ENCODE data around the gene DISP1.

DISP1 gene

DNA sequence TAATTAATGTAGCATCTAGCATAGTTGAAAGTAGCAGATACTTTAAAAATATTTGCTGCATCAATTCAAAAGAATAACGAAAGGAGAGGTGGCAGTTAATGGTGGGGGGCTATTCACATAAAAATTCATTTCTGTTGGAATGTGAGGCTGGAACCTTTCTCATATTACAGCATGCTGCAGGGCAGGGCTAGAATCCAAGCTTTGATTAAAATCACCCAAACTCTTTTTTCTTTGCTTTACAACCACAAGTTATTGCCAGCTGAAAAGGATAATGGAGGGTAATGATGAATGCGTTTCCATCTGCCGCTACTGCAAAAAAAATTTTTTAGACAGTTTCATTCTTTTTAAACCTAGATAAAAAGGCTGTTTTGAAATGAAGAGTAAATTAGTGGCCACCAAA lies 9.8 kb downstream of the DISP1 start:
- no peak overlapping the region for H3K4me3 ChIP-seq (ENCODE audit: low read depth, low read length)
- no peak for DNase-seq (ENCODE audit: low read depth)
- TF ChIP-seq, protein P1, sequence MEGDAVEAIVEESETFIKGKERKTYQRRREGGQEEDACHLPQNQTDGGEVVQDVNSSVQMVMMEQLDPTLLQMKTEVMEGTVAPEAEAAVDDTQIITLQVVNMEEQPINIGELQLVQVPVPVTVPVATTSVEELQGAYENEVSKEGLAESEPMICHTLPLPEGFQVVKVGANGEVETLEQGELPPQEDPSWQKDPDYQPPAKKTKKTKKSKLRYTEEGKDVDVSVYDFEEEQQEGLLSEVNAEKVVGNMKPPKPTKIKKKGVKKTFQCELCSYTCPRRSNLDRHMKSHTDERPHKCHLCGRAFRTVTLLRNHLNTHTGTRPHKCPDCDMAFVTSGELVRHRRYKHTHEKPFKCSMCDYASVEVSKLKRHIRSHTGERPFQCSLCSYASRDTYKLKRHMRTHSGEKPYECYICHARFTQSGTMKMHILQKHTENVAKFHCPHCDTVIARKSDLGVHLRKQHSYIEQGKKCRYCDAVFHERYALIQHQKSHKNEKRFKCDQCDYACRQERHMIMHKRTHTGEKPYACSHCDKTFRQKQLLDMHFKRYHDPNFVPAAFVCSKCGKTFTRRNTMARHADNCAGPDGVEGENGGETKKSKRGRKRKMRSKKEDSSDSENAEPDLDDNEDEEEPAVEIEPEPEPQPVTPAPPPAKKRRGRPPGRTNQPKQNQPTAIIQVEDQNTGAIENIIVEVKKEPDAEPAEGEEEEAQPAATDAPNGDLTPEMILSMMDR (IDR thresholded peaks at IDR 0.05; ENCODE audit: control insufficient read depth, extremely low read depth, insufficient read depth): no peak

DNA sequence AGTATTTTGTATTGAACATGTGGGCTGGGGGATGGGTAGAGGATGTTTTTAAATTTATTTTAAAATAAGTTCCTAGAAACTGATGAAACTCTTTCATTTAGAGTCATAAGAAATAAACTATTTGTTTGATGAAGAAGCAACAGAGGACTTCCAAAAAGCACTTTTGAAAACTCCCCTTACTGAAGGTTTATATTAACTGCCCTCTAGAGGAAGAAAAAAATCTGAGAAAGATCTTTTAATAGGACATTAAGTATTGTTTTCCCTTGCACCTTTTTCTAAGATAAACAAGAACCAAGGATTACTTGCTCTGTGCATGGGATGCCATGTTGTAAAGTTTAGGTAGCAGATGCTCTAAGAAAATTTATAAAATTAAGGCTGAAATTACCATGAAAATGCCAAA lies 14.1 kb downstream of the DISP1 start:
- DNase-seq (ENCODE audit: low read depth): no peak
- no peak overlapping the region for H3K4me3 ChIP-seq (ENCODE audit: low read depth, low read length)
- TF ChIP-seq, protein P1 (IDR thresholded peaks at IDR 0.05; ENCODE audit: control insufficient read depth, extremely low read depth, insufficient read depth): no peak

DNA sequence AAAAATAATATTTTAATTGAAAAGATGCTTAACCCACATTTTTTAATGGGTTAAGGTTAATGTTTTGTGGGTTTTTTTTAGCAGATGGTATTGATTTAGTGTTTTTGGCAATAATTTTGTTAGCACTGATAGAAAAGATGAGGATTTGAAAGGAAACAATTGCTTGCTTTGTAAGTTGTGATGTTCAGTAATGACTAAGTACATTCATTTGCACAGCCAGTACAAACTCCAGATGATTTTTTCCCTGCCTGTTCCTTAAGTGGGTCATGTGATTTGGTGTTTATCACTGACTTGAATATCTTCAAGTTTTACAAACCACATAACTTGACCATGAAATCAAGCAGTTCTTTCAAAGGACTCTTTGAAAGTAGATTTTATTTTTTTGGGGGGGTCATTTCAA lies 15.0 kb downstream of the DISP1 start:
- TF ChIP-seq, protein P1 (IDR thresholded peaks at IDR 0.05; ENCODE audit: control insufficient read depth, extremely low read depth, insufficient read depth): no peak
- no peak for DNase-seq (ENCODE audit: low read depth)
- no peak overlapping the region for H3K4me3 ChIP-seq (ENCODE audit: low read depth, low read length)

DNA sequence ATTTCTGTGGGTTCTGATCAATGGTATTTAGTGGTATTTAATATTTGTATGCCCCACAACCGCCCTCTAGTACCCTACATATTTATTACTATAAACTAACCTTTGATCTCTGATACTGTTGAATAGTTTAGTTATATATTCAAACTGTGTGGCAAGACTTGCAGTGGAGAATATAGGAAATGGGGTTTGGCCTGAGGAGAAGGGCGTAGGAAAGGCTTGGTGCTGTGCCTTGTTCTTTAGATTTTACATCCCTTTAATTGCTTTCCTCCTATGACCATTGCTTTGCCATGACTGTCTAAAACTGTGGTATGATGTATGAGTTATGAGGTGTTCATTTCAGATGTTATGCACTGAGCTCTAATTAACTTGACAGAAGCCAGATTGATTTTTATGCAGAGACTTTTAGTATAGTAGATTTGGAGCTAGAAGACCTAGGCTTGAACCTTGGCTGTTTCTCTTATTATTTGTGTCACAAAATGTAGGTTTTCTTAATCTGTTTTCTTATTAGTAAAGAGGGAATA lies 18.6 kb downstream of the DISP1 start:
- H3K4me3 ChIP-seq (ENCODE audit: low read depth, low read length): no peak overlapping the region
- DNase-seq (ENCODE audit: low read depth): no peak
- TF ChIP-seq, protein P1 (IDR thresholded peaks at IDR 0.05; ENCODE audit: control insufficient read depth, extremely low read depth, insufficient read depth): no peak

DNA sequence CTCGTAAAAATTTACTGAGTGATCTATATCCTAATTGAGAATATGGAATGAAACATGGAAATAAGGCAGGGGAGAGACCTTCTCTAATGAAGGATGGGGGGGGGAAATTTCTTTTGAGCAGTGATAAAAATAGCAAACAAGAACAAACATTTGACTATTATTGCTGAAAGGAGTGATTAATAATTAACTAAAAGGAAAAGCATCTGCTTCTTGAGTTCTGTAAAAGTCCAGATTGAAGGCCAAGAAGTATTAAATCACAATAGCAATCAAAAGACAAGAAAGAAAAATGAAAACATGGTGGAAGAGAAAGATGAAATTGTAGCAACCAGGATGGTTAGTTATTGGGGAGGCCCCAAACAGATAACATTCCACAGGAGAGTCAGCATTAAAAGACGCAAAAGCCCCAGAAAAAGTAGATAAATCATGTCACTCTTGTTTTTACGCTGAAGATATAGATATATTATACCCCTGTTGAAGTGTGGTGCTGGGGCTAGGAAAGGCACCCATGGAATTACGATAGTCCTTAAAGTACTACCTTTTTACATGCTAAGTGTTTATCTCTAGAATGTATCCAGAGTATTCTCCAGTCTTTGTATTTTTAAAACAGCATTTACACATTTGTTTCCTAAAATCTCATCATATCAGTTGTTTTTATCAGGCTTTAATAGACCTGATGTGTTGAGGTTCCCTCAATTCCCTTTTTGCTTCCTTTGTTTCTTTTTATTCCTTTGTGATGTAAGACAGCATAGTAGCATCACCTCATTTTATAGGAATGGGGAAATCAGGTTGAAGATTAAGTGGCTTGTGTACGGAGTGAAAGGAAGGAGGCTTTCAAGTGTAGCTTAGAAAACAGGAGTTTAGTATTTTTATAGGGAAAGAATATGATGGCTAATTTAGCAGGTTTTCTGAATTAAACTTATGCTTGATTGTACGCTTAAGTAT lies 28.9 kb downstream of the DISP1 start:
- TF ChIP-seq, protein P1 (IDR thresholded peaks at IDR 0.05; ENCODE audit: control insufficient read depth, extremely low read depth, insufficient read depth): no peak
- no peak overlapping the region for H3K4me3 ChIP-seq (ENCODE audit: low read depth, low read length)
- DNase-seq (ENCODE audit: low read depth): no peak

DNA sequence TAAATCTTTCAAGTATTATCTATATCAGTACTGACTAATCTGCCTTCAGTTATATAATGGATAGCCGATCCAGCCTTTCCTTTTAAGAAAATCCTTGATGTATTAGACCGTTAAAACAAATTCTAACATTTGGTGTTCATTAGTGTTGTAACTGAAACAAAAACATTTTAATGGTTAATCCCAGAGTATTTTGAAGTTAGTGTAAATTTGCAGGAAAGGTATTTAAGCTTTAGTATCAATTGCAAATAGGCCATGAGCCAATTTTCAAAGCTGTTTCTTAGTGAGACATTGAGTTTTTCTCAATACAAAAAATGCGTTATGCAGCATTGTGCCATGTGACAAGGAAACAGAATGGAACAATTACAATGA lies 29.6 kb downstream of the DISP1 start:
- TF ChIP-seq, protein P1 (IDR thresholded peaks at IDR 0.05; ENCODE audit: control insufficient read depth, extremely low read depth, insufficient read depth): no peak
- no peak overlapping the region for H3K4me3 ChIP-seq (ENCODE audit: low read depth, low read length)
- no peak for DNase-seq (ENCODE audit: low read depth)
